NCI-H1105 (cell line): ENCODE data around the gene BLVRB.
"Not testable (repeated sequence)": the region's sequence is repeated elsewhere in the genome, so short reads cannot be mapped to it uniquely, and the experiment has no call there.

ENCODE experiments used
- DNase-seq: peaks from one replicate; lab custom pipeline; 2025; lab: John Stamatoyannopoulos, UW

BLVRB gene

DNA sequence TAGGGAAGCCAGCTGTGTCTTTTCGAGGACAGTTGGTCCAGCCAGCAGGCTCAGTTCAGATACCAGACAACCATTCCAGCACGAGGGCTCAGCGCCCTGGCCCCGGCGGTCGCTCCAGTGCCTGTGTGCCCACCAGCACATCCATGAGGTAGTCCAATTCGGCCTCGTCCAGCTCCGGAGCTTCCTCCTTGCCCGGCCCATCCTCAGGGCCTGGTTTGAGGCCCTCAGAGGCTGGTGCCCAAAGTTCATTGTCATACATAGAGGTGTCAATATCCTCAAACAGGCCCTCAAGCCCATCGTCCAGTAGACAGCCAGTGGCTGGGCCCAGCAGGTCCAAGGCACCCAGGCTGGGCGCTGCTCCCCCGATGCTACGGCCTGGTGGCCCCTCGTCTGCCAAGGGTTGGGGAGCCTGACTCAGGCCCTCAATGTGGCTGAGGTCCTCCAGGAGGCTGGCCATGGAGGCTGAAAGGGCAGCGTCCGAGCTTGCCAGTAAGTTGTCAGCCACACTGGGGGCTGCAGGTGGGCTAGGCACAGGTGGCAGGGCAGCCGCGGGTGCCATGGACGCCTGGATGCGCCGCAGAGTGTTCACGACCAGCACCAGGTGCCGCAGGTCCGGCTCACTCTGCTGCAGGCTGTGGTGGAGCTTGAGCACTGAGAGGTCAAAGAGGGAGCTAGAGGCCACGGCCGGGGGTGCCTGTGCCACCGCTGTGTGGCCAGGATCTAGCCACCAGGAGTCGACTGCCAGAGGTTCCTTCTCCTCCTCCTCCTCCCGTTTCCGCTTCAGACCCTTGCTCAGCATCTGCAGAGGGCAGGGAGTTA lies 42.6 kb downstream of the BLVRB start:
- DNase-seq: no peak

DNA sequence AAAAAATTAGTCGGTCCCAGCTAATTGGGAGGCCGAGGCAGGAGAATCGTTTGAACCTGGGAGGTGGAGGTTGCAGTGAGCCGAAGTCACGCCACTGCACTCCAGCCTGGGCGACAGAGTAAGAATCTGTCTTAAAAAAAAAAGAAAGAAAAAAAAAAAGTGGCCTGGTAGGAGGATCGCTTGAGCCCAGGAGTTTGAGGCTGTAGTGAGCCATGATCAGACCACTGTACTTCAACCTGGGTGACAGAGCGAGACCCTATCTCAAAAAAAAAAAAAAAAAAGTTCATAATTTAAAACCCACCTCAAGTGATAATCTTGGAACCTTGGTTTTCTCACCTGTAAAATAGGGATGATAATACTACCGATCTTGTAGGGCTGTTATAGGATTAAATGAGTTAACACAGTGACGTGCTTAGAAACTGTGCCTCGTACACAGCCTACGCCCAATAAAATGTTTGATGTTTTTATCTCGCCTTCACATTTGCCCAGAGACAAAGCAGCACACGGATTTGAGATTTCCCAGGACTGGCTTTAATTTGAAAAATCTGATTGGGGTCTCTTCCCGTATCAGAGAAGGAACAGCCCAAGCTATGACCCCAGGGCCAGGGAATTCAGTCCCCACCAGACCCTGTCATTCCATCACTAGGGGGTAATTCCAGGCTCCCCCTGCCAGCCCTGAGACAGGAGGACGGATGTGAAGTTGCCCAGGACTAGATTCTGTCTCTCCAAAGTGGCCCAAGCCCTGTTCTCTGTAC lies 43.4 kb downstream of the BLVRB start:
- DNase-seq: no peak

- DNase-seq: peak; percentile 71
Observed at GRCh38 chr19:40420766-40421765, 44.5 kb downstream of the BLVRB start.

GRCh38 chr19:40420451-40420765 lies 45.1 kb downstream of the BLVRB start:
- DNase-seq: no peak

DNA sequence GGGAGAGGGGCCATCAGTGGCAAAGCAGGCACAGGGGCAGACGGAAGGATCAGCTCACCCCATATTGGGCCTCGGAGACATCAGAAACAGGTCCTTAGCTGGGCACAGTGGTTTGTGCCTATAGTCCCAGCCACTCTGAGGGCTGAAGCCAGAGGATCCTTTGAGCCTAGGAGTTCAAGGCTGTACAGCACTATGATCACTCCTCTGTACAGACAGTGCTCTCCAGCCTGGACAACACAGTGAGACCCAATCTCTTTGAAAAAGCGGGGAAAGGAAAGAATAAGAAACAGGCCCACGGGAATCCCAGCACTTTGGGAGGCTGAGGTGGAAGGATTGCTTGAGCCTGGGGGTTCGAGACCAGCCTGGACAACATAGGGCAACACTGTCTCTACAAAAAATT lies 45.8 kb downstream of the BLVRB start:
- DNase-seq: no peak

- DNase-seq: no peak
Observed at GRCh38 chr19:40419066-40419612, 46.4 kb downstream of the BLVRB start.

DNA sequence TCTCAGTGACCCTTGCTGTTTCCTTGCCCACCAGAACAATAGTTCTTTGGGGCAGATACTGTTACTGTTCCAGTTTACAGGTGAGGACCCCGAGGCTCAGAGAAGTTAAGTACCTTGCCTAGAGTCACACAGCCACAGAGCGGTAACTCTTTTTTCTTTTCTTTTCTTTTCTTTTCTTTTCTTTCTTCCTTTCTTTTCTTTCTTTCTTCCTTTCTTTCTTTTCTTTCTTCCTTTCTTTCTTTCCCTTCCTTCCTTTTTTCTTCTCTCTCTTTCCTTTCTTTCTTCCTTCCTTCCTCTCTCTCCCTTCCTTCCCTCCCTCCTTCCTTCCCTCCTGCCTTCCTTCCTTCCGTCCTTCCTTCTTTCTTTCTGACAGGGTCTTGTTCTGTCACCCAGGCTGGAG lies 47.5 kb downstream of the BLVRB start:
- DNase-seq: no peak

DNA sequence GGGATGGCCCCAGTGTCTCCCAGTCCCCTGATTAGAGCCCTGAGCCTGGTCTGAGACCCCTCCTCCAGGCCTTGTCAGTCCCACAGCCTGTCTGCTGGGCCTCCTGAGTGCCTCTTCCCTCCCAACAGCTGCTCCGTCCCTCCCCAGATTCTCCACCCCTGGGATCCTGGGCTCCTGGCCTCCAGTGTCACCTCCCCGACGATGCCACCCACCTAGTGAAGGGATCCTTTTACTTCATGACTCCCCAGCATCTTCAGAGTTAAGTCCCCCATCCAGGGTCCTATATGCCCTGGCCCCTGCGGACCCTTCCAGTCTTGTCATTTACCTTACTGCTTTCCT lies 47.9 kb downstream of the BLVRB start:
- no peak for DNase-seq

GRCh38 chr19:40416918-40417642 lies 48.5 kb downstream of the BLVRB start:
- no peak for DNase-seq

DNA sequence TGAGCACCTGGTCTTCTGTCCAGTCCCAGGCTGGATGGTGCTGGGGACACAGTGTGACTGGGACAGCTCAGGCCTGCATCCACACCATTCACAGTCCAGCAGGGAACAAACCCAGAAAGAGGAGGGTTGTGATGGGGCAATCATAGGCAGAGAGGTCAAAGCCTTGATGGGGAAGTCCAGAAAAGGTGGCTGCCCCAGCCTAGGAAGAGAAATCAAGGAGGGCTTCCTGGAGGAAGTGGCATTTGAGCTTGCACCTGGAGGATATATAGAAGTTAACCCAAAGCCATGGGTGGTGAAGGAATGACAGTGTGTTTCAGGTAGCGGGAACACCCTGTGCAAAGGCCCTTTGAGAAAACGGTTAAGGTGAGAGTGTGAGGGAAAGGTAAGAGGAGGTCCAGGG lies 49.8 kb downstream of the BLVRB start:
- DNase-seq: no peak

DNA sequence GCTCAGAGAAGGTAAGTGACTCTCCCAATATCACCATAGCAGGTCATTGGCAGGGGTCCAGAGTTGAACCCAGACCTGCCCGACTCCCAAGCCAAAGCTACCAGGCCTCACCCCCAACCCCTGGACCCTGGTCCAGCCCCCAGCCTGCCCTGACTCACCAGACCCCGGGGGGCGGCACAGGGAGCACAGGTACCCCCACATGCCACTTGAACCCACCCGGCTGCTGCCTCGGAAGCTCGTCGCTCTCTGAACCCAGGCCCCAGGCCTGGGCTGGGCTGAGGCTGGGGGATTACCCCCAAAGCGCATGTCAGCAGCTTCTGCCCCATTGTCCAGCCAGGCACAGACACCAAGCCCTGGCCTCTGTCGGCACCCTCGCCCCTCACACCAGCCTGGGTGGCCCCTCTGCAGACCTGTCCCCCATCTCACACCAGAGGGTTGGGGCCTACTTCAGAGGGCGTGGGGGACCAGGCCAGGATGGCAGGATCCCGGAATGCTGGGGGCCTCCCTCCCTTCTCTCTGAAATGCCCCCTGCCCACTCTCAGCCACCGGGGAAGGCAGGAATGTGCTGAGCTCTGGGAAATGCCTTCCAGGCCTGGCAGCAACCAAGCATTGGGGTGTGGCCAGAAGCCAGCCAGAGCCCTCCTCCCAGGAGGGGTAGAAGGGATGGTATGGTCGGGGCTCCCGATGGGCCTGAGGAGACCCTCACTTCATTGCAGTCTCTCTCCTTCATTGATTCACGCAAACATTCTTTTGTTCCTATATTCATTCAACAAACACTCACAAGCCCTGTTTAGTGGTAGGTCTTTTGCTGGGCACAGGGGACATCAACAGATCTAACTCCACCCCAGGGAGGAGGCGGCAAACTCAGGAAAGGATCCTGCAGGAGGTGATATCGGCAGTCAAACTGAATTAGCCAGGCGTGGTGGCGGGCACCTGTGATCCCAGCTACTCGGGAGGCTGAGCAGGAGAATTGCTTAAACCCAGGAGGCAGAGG lies 50.7 kb downstream of the BLVRB start:
- no peak for DNase-seq

GRCh38 chr19:40413291-40413845 lies 52.2 kb downstream of the BLVRB start, which contains the start of gene PRX:
PRX (minus strand) TSS chr19:40413378; CDS start chr19:40407932, 5,446 bp downstream.
- DNase-seq: no peak

DNA sequence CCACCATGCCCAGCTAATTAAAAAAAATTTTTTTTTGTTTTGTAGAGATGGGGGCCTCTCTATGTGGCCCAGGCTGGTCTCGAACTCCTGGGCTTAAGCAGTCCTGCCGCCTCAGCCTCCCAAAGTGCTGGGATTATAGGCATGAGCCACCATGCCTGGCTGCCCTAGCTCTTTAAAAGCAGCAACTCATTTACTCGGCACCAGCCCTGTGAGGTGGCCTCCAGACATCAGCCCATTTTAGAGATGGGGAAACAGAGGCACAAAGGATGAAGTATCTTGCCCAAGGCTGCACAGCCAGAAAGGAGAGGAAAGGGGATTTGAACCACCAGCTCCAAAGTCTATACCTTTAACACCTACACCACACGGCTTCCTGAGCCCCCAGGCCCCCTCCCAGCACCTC lies 52.7 kb downstream of the BLVRB start:
- no peak for DNase-seq

GRCh38 chr19:40411958-40412499 lies 53.5 kb downstream of the BLVRB start:
- DNase-seq: no peak

DNA sequence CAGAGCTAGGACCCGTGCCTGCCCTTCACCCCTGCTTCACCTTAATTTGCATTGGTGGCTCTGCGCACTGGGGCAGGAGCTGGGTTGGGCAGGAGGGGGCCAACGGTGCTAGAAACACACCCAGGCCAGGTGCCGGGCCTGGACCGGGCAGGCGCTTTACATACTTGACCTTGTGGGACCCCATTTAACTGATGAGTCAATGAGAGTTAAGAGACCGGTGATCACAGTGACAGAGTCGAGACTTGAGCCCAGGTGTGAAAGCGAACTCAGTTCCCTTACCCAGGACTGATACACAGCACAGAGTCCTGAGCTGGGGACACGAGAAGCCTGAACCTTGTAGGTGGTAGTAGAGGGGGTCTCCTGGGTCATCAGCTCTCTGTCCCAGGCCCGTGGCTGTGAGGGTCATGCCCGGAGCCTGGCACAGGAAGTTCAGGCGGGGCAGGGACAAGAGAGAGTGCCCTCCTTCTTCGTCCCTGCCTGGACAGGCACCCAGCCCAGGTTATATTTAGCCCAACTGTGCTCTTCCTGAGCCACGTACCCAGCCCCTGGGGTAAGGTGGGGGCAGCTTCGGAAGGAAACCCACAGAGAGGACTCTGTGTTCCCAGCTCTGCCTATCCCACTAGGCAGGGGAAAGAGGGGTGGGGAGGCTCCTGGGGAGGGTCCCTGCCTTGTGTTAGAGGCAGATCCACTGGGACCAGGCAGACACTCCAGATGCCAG lies 54.3 kb downstream of the BLVRB start:
- no peak for DNase-seq

DNA sequence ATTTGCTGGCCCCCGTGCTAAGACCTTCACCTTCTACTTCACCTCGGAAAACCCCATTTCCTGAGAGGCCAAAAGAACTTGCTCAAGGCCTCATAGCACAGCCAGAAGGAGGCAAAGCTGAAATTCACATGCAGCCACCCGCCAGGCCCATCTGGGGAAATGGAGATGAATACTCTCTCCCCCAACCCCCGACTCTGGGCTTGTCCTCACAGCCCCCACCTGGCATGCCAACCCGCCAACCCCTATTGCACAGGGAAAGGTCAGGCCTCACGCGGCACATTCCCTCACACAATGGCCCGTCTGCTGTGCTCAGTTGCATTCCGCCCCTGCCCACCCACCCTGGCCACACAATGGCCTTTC lies 55.5 kb downstream of the BLVRB start:
- no peak for DNase-seq

- not testable (repeated sequence) for DNase-seq
Observed at GRCh38 chr19:40408598-40408925, 57.0 kb downstream of the BLVRB start.

GRCh38 chr19:40407714-40408597 lies 57.6 kb downstream of the BLVRB start:
- no peak for DNase-seq
